ENCODE data around the gene NFYC. TPM values are rescaled to one million over a fixed set of nuclear protein-coding genes. Genes with fewer than 3 reads are reported as not detected.

Gene NFYC
- total RNA-seq, 2 donors from 2014 or later, result 46.9 to 62.2 TPM

DNA sequence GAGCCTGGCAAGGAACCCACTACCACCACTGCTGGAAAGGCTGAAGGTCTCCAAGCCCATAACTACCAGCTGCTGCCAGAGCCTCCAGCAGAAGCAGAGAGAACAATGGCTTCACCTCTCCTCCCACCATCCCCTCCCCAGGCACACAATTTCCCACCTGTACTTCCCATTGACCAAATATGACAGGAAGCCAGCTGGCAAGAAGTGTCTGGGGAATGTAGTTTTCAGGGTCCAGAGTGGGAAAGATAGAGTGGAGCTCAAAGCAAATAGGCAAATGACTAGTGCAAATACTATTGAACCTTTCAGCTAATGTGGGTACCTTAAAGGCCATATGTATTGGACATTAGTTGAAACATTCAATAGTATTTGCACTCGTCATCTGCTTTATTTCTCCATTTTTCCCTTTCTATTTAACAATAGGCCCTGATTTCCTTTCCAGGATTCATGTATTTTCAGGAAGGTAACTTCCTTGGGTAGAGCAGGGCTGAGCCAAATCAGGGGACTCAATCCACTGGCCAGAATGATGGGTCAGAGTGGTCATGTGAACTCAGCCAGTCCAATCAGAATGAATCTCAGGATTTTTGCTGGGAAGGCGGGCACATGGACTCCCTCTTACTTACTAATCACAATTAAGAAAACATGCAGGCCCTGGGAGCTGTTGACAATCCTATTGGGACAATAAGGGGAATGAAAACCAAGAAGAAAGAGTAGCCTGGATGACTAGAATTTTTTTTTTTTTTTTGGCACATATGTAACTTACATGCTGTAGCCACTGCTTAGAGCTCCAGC, 12.1 kb upstream of the NFYC start:
- intact Hi-C loops (cut with DNase I), result loop anchor here (10.0 kb wide), 1 partner anchor 165 kb away; no protein-coding TSS in a partner anchor
- DNase-seq, result no peak
- Histone ChIP-seq H3K9ac (ENCODE audit: low read depth in 2 of 2, low read length in 2 of 2) (no peak overlapping the region), H3K9me3 (no peaks in the 10 kb centered on the region), H3K4me1 (no peaks in the 10 kb centered on the region), H3K27me3 (no peaks in the 10 kb centered on the region), H3K36me3 (no peaks in the 10 kb centered on the region), H3K27ac (no peak overlapping the region), H3K4me3 (no peak overlapping the region)
- TF ChIP-seq, protein P1, sequence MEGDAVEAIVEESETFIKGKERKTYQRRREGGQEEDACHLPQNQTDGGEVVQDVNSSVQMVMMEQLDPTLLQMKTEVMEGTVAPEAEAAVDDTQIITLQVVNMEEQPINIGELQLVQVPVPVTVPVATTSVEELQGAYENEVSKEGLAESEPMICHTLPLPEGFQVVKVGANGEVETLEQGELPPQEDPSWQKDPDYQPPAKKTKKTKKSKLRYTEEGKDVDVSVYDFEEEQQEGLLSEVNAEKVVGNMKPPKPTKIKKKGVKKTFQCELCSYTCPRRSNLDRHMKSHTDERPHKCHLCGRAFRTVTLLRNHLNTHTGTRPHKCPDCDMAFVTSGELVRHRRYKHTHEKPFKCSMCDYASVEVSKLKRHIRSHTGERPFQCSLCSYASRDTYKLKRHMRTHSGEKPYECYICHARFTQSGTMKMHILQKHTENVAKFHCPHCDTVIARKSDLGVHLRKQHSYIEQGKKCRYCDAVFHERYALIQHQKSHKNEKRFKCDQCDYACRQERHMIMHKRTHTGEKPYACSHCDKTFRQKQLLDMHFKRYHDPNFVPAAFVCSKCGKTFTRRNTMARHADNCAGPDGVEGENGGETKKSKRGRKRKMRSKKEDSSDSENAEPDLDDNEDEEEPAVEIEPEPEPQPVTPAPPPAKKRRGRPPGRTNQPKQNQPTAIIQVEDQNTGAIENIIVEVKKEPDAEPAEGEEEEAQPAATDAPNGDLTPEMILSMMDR (IDR thresholded peaks at IDR 0.05), result no peak

DNA sequence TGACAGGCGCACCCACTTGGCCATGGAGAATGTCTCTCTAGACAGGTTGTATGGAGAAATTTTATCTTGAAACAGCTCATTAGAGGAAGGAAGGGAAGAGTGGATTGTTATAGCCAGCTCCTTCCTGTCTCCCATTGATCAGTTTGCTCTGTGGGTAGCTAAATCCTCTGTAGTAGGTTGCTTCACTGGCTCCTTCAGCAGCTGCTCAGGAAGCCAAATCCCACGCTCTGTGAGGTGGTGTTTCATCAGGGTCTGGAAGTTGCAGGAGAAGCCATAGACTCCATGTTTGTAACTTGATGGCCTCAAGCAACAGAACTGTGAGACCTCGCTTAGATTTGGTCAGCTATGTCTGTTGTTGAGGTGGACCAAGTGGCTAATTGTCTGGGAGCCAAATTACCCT, 6.8 kb upstream of the NFYC start:
- intact Hi-C loops (cut with DNase I), result no loop called here
- TF ChIP-seq, protein P1 (IDR thresholded peaks at IDR 0.05), result no peak
- no peak overlapping the region for H3K27ac ChIP-seq

DNA sequence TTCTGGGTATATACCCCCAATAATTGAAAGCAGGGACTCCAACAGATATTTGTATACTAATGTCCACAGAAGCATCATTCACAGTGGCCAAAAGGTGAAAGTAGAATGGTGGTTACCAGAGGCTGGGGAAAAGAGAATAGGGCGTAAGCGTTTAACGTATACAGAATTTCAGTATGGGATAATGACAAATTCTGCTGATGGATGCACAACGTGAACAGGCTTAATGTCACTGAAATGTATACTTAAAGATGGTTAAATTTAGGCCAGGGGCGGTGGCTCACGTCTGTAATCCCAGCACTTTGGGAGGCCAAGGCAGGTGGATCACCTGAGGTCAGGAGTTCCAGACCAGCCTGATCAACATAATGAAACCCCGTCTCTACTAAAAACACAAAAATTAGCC, 4.4 kb upstream of the NFYC start:
- no peaks in the 10 kb centered on the region for H3K4me1 ChIP-seq
- no peaks in the 10 kb centered on the region for H3K9me3 ChIP-seq
- no peak overlapping the region for H3K27ac ChIP-seq
- no peak overlapping the region for H3K4me3 ChIP-seq
- TF ChIP-seq, protein P1 (IDR thresholded peaks at IDR 0.05), result no peak
- no peaks in the 10 kb centered on the region for H3K36me3 ChIP-seq
- no peaks in the 10 kb centered on the region for H3K27me3 ChIP-seq
- DNase-seq, result no peak
- H3K9ac ChIP-seq (ENCODE audit: low read depth in 2 of 2, low read length in 2 of 2), result no peak overlapping the region
- intact Hi-C loops (cut with DNase I), result no loop called here

More for the DNA sequence above, 6.8 kb upstream of the NFYC start:
- Histone ChIP-seq H3K4me1 (no peaks in the 10 kb centered on the region), H3K4me3 (no peak overlapping the region), H3K9ac (ENCODE audit: low read depth in 2 of 2, low read length in 2 of 2) (no peak overlapping the region), H3K27me3 (no peaks in the 10 kb centered on the region), H3K36me3 (no peaks in the 10 kb centered on the region), H3K9me3 (no peaks in the 10 kb centered on the region)
- DNase-seq, result no peak

DNA sequence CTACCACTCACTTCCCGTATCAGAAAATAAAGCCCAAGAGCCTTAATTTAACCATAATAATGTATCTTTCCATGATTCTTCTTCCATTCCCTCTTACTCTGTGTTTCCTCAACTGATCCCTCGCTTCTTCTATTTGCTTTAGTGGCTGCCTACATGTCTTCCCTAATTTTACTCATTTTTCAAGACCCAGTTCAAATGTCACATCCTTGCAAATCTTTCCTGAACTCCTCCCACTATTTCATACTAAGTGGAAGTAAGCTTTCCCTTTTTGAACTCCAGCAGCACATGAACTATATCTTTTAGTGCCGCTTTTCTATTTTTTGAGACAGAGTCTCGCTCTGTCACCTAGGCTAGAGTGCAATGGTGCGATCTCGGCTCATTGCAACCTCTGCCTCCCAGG, 3.8 kb upstream of the NFYC start:
- intact Hi-C loops (cut with DNase I), result no loop called here
- Histone ChIP-seq H3K9me3 (no peaks in the 10 kb centered on the region), H3K27me3 (no peaks in the 10 kb centered on the region), H3K9ac (ENCODE audit: low read depth in 2 of 2, low read length in 2 of 2) (no peak overlapping the region), H3K4me3 (no peak overlapping the region), H3K27ac (no peak overlapping the region), H3K4me1 (no peaks in the 10 kb centered on the region), H3K36me3 (no peaks in the 10 kb centered on the region)
- TF ChIP-seq, protein P1 (IDR thresholded peaks at IDR 0.05), result no peak
- DNase-seq, result no peak

DNA sequence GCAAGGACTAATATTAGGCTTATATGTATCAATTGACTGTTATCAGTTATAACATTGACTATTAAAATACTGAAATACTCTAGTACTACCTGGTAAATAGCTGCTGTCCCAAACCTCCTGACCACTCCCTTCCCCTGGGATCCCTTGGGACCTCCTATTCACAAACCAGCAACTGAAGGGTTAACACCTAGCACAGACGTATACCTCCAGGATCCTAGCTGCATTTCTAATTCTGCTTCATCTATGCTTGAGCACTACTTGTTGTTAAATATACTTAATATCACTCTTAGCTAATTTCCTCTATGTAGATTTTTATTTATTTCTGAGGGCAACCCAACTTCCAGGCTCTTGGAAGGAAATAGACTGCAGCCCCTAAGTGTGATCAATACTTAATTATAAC, 1.8 kb upstream of the NFYC start:
- intact Hi-C loops (cut with DNase I), result no loop called here
- no peak overlapping the region for H3K27ac ChIP-seq
- TF ChIP-seq, protein P1 (IDR thresholded peaks at IDR 0.05), result no peak

More for the DNA sequence above, 1.8 kb upstream of the NFYC start:
- Histone ChIP-seq H3K4me3 (no peak overlapping the region), H3K36me3 (no peaks in the 10 kb centered on the region), H3K27me3 (no peaks in the 10 kb centered on the region), H3K4me1 (peaks cover 8% of the 10 kb centered on the region), H3K9me3 (no peaks in the 10 kb centered on the region), H3K9ac (ENCODE audit: low read depth in 2 of 2, low read length in 2 of 2) (no peak overlapping the region)
- DNase-seq, result no peak
